KMS-11 (cell line): Measurements from ENCODE around the gene KCTD1.
"Not testable (repeated sequence)": the region's sequence is repeated elsewhere in the genome, so short reads cannot be mapped to it uniquely, and the experiment has no call there.

ENCODE experiments used
- H2AFZ ChIP-seq: fragments of 200-600 bp; sonication (generic); 2 replicates; pipeline ENCODE4 v1.6.1; 2016; ENCODE audit warnings: antibody characterized with exemption, mixed run types, low read depth
- H3K27ac ChIP-seq: fragments of 200-600 bp; sonication (generic); 2 replicates; pipeline ENCODE4 v1.6.1; 2016; ENCODE audit warnings: mild to moderate bottlenecking, mixed run types
- H3K27me3 ChIP-seq: fragments of 200-600 bp; sonication (generic); 2 replicates; pipeline ENCODE4 v1.6.1; 2017; ENCODE audit warnings: mild to moderate bottlenecking, low read depth, mixed run types, moderate library complexity; ENCODE audit not compliant: insufficient read depth
- H3K36me3 ChIP-seq: fragments of 200-600 bp; sonication (generic); 2 replicates; pipeline ENCODE4 v1.6.1; 2017; ENCODE audit warnings: mild to moderate bottlenecking, mixed run types; ENCODE audit not compliant: insufficient read depth
- H3K4me1 ChIP-seq: fragments of 200-600 bp; sonication (generic); 2 replicates; pipeline ENCODE4 v1.6.1; 2016; ENCODE audit warnings: mild to moderate bottlenecking, low read depth, mixed run types; ENCODE audit not compliant: poor library complexity, severe bottlenecking
- H3K4me2 ChIP-seq: fragments of 200-600 bp; sonication (generic); 2 replicates; pipeline ENCODE4 v1.7.0; 2016; ENCODE audit warnings: mild to moderate bottlenecking, mixed run types
- H3K4me3 ChIP-seq: fragments of 200-600 bp; sonication (generic); IDR thresholded peaks from 2 replicates; pipeline ENCODE4 v1.6.1; 2017; ENCODE audit warnings: low read depth, low read length, mixed read lengths; ENCODE audit not compliant: insufficient read depth
- H3K79me2 ChIP-seq: fragments of 200-600 bp; sonication (generic); 2 replicates; pipeline ENCODE4 v1.6.1; 2016; ENCODE audit warnings: low read depth, mixed run types; ENCODE audit not compliant: insufficient read depth
- H3K9ac ChIP-seq: fragments of 200-600 bp; sonication (generic); 2 replicates; pipeline ENCODE4 v1.6.1; 2016; ENCODE audit warnings: mild to moderate bottlenecking, mixed run types
- H4K20me1 ChIP-seq: fragments of 200-600 bp; sonication (generic); 2 replicates; pipeline ENCODE4 v1.6.1; 2016; ENCODE audit warnings: mild to moderate bottlenecking, mixed run types; ENCODE audit not compliant: insufficient read depth
- CTCF ChIP-seq: fragments of 200-600 bp; sonication (generic); conservative IDR thresholded peaks from 2 replicates; pipeline ENCODE4 v1.6.1; 2017; ENCODE audit warnings: low read depth, mild to moderate bottlenecking, antibody characterized with exemption, low read length, moderate library complexity, mixed read lengths

KCTD1 gene

GRCh38 chr18:26440644-26441043 is 107.7 kb downstream of the KCTD1 start:
- no peak overlapping the region for H3K4me2 ChIP-seq
- no peak overlapping the region for H3K27ac ChIP-seq
- no peak overlapping the region for H3K9ac ChIP-seq
- H3K4me1 ChIP-seq: no peaks in the 10 kb centered on the region
- no peaks in the 10 kb centered on the region for H3K27me3 ChIP-seq
- H3K79me2 ChIP-seq: no peaks in the 10 kb centered on the region
- no peaks in the 10 kb centered on the region for H3K36me3 ChIP-seq
- no peak overlapping the region for H3K4me3 ChIP-seq
- no peak overlapping the region for H2AFZ ChIP-seq
- no peak for TF ChIP-seq CTCF
- H4K20me1 ChIP-seq: no peaks in the 10 kb centered on the region

GRCh38 chr18:26439537-26439936 is 108.8 kb downstream of the KCTD1 start:
- Histone ChIP-seq H3K27ac (no peak overlapping the region), H3K4me1 (no peaks in the 10 kb centered on the region), H3K4me2 (no peak overlapping the region), H3K4me3 (no peak overlapping the region), H3K79me2 (no peaks in the 10 kb centered on the region), H3K27me3 (no peaks in the 10 kb centered on the region), H3K9ac (no peak overlapping the region), H2AFZ (no peak overlapping the region), H3K36me3 (no peaks in the 10 kb centered on the region), H4K20me1 (no peaks in the 10 kb centered on the region)
- no peak for TF ChIP-seq CTCF

GRCh38 chr18:26438980-26439379 is 109.4 kb downstream of the KCTD1 start:
- Histone ChIP-seq H3K36me3 (no peaks in the 10 kb centered on the region), H3K4me1 (no peaks in the 10 kb centered on the region), H3K4me2 (no peak overlapping the region), H2AFZ (no peak overlapping the region), H3K27me3 (no peaks in the 10 kb centered on the region), H3K27ac (no peak overlapping the region), H4K20me1 (no peaks in the 10 kb centered on the region), H3K9ac (no peak overlapping the region), H3K4me3 (no peak overlapping the region), H3K79me2 (no peaks in the 10 kb centered on the region)
- no peak for TF ChIP-seq CTCF

GRCh38 chr18:26437634-26438033 is 110.7 kb downstream of the KCTD1 start:
- H2AFZ ChIP-seq, H3K4me3 ChIP-seq, H3K36me3 ChIP-seq, H3K4me2 ChIP-seq, H3K9ac ChIP-seq, H4K20me1 ChIP-seq, H3K27me3 ChIP-seq, H3K79me2 ChIP-seq, H3K4me1 ChIP-seq, H3K27ac ChIP-seq: not testable (repeated sequence)

GRCh38 chr18:26436176-26437051 is 111.9 kb downstream of the KCTD1 start:
- Histone ChIP-seq H3K36me3 (no peaks in the 10 kb centered on the region), H4K20me1 (no peaks in the 10 kb centered on the region), H2AFZ (no peak overlapping the region), H3K4me3 (no peak overlapping the region), H3K9ac (no peak overlapping the region), H3K4me2 (no peak overlapping the region), H3K4me1 (no peaks in the 10 kb centered on the region), H3K27ac (no peak overlapping the region), H3K27me3 (no peaks in the 10 kb centered on the region), H3K79me2 (no peaks in the 10 kb centered on the region)
- TF ChIP-seq CTCF: no peak
